Measurements from ENCODE around the gene SUSD4.
"Not testable (repeated sequence)": the region's sequence is repeated elsewhere in the genome, so short reads cannot be mapped to it uniquely, and the experiment has no call there.

SUSD4 gene

GRCh38 chr1:223290397-223290796, 73.6 kb downstream of the SUSD4 start:
- TF ChIP-seq, protein P1, sequence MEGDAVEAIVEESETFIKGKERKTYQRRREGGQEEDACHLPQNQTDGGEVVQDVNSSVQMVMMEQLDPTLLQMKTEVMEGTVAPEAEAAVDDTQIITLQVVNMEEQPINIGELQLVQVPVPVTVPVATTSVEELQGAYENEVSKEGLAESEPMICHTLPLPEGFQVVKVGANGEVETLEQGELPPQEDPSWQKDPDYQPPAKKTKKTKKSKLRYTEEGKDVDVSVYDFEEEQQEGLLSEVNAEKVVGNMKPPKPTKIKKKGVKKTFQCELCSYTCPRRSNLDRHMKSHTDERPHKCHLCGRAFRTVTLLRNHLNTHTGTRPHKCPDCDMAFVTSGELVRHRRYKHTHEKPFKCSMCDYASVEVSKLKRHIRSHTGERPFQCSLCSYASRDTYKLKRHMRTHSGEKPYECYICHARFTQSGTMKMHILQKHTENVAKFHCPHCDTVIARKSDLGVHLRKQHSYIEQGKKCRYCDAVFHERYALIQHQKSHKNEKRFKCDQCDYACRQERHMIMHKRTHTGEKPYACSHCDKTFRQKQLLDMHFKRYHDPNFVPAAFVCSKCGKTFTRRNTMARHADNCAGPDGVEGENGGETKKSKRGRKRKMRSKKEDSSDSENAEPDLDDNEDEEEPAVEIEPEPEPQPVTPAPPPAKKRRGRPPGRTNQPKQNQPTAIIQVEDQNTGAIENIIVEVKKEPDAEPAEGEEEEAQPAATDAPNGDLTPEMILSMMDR (IDR thresholded peaks at IDR 0.05; ENCODE audit: low read depth, low read length), result no peak
- DNase-seq (ENCODE audit: low read depth in 2 of 2), result no peak
- H3K4me3 ChIP-seq (replicated peaks in 1 of 2; ENCODE audit: low read depth in 2 of 2, low read length in 2 of 2), result no peak overlapping the region

GRCh38 chr1:223289621-223290020, 74.4 kb downstream of the SUSD4 start:
- TF ChIP-seq, protein P1 (IDR thresholded peaks at IDR 0.05; ENCODE audit: low read depth, low read length), result no peak
- H3K4me3 ChIP-seq (replicated peaks in 1 of 2; ENCODE audit: low read depth in 2 of 2, low read length in 2 of 2), result no peak overlapping the region
- peak in 1 of 2 donors; percentile 9 for DNase-seq (ENCODE audit: low read depth in 2 of 2)

DNA sequence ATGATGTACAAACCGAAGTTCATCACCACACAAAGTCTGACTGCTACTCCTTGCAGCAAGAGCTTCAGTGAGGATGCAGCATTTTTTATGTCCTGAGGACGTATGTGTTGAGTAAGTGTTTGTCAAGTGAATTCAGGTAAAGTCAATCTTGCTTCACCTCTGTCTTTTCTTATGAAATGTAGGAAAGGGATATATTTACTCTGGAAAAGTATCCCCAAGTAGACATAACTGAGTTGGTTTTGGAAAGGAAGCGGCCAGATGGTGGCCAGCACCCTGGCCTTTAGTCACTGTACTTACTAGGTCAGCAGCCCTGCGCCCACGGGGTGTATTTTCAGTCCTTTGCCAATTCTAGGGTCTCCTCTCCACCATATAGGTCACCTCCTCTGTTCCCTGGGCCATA, 75.2 kb downstream of the SUSD4 start:
- DNase-seq (ENCODE audit: low read depth in 2 of 2), result no peak
- TF ChIP-seq, protein P1 (IDR thresholded peaks at IDR 0.05; ENCODE audit: low read depth, low read length), result no peak
- H3K4me3 ChIP-seq (replicated peaks in 1 of 2; ENCODE audit: low read depth in 2 of 2, low read length in 2 of 2), result no peak overlapping the region

DNA sequence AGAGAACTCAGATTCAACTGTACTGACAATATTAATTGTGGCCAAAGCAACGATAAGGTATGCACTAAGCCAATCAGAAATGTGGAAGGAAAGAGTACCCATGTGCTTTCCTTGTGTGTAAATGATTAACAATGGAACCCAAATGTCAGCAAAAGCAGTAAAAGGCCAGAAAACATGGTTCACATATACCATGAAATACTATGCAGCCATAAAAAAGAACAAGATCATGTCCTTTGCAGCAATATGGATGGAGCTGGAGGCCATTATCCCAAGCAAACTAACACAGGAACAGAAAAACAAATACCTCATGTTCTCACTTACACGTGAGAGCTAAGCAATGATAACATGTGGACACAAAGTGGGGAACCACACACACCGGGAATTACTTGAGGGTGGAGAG, 78.5 kb downstream of the SUSD4 start:
- H3K4me3 ChIP-seq (replicated peaks in 1 of 2; ENCODE audit: low read depth in 2 of 2, low read length in 2 of 2), result no peak overlapping the region
- DNase-seq (ENCODE audit: low read depth in 2 of 2), result no peak

GRCh38 chr1:223283697-223284096, 80.3 kb downstream of the SUSD4 start:
- not testable (repeated sequence) for DNase-seq (ENCODE audit: low read depth in 2 of 2); H3K4me3 ChIP-seq (replicated peaks in 1 of 2; ENCODE audit: low read depth in 2 of 2, low read length in 2 of 2)

More for the DNA sequence above, 78.5 kb downstream of the SUSD4 start:
- TF ChIP-seq, protein P1 (IDR thresholded peaks at IDR 0.05; ENCODE audit: low read depth, low read length), result no peak

DNA sequence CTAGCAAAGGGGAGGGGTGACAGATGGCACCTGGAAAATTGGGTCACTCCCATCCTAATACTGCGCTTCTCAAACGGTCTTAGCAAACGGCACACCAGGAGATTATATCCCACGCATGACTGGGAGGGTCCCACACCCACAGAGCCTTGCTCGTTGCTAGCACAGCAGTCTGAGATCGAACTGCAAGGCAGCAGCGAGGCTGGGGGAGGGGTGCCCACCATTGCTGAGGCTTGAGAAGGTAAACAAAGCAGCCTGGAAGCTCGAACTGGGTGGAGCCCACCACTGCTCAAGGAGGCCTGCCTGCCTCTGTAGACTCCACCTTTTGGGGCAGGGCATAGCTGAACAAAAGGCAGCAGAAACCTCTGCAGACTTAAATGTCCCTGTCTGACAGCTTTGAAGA, 85.7 kb downstream of the SUSD4 start:
- not testable (repeated sequence) for DNase-seq (ENCODE audit: low read depth in 2 of 2); H3K4me3 ChIP-seq (replicated peaks in 1 of 2; ENCODE audit: low read depth in 2 of 2, low read length in 2 of 2)

- H3K4me3 ChIP-seq (replicated peaks in 1 of 2; ENCODE audit: low read depth in 2 of 2, low read length in 2 of 2), result no peak overlapping the region
- TF ChIP-seq, protein P1 (IDR thresholded peaks at IDR 0.05; ENCODE audit: low read depth, low read length), result no peak
- DNase-seq (ENCODE audit: low read depth in 2 of 2), result no peak
Measured at GRCh38 chr1:223276029-223276428, 87.9 kb downstream of the SUSD4 start.

DNA sequence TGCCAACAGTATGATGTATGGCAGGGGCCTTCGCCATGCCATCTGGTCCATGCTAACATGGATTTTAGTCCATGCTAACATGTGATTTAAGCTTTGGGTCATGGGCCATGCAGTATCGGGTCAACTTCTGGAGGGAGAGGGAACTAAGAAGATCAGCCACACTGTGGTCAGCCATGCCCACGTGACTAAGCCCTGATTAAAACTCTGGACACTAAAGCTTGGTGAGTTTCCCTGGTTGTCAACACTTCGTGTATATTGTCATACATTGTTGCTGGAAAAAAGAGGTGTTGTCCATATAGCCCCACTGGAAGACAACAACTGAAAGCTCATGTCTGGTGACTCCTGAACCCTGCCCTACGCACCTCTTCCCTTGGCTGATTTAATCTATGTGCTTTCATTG, 90.5 kb downstream of the SUSD4 start:
- DNase-seq (ENCODE audit: low read depth in 2 of 2), result no peak
- H3K4me3 ChIP-seq (replicated peaks in 1 of 2; ENCODE audit: low read depth in 2 of 2, low read length in 2 of 2), result no peak overlapping the region
- TF ChIP-seq, protein P1 (IDR thresholded peaks at IDR 0.05; ENCODE audit: low read depth, low read length), result no peak

Data from cardiac fibroblast (primary cell).